GM18909 (cell line): ENCODE data around the gene TRPV2.

Source experiments
- ATAC-seq: cut with Tn5 transposase; IDR thresholded peaks from one replicate; pipeline ENCODE4 v1.9.1; 2021; ENCODE audit warnings: mild to moderate bottlenecking; ENCODE audit not compliant: unreplicated experiment, poor library complexity

Gene TRPV2

GRCh38 chr17:16453493-16453851 lies 38.1 kb downstream of the TRPV2 start:
- ATAC-seq, result no peak

GRCh38 chr17:16455997-16456741 lies 40.8 kb downstream of the TRPV2 start:
- no peak for ATAC-seq

- ATAC-seq, result no peak
Observed at GRCh38 chr17:16456742-16457316, 41.5 kb downstream of the TRPV2 start.

- no peak for ATAC-seq
Observed at GRCh38 chr17:16459271-16459670, 43.9 kb downstream of the TRPV2 start.

- no peak for ATAC-seq
Observed at GRCh38 chr17:16459855-16460550, 44.6 kb downstream of the TRPV2 start.

GRCh38 chr17:16460796-16461605 lies 45.6 kb downstream of the TRPV2 start:
- ATAC-seq, result no peak

GRCh38 chr17:16461606-16461866 lies 46.2 kb downstream of the TRPV2 start:
- no peak for ATAC-seq

GRCh38 chr17:16462070-16462864 lies 46.9 kb downstream of the TRPV2 start:
- ATAC-seq, result no peak

GRCh38 chr17:16463358-16464302 lies 48.3 kb downstream of the TRPV2 start:
- ATAC-seq, result no peak

- no peak for ATAC-seq
Observed at GRCh38 chr17:16464303-16465051, 49.1 kb downstream of the TRPV2 start.

GRCh38 chr17:16465052-16465312 lies 49.6 kb downstream of the TRPV2 start:
- ATAC-seq, result no peak

- no peak for ATAC-seq
Observed at GRCh38 chr17:16465861-16466338, 50.5 kb downstream of the TRPV2 start.

GRCh38 chr17:16466407-16466806 lies 51.0 kb downstream of the TRPV2 start:
- no peak for ATAC-seq

GRCh38 chr17:16467044-16467443 lies 51.7 kb downstream of the TRPV2 start:
- no peak for ATAC-seq

GRCh38 chr17:16467886-16468285 lies 52.5 kb downstream of the TRPV2 start:
- ATAC-seq, result no peak

- ATAC-seq, result no peak
Observed at GRCh38 chr17:16468428-16468992, 53.1 kb downstream of the TRPV2 start.

- no peak for ATAC-seq
Observed at GRCh38 chr17:16470265-16470664, 54.9 kb downstream of the TRPV2 start.

GRCh38 chr17:16471295-16471694 lies 55.9 kb downstream of the TRPV2 start:
- ATAC-seq, result no peak
